ENCODE results near the gene CCDC80. TPM values are rescaled to one million over a fixed set of nuclear protein-coding genes. Genes with fewer than 3 reads are reported as not detected.

The CCDC80 gene
- total RNA-seq, 2 donors from 2014 or later, result 94.4 to 206 TPM

- TF ChIP-seq CTCF (IDR thresholded peaks at IDR 0.05), result no peak
- no peaks in the 10 kb centered on the region for H3K4me1 ChIP-seq
- no peak overlapping the region for H3K4me3 ChIP-seq
- DNase-seq (ENCODE audit: low spot score), result no peak
- H3K36me3 ChIP-seq, result no peaks in the 10 kb centered on the region
- H3K27me3 ChIP-seq, result no peaks in the 10 kb centered on the region
- no peaks in the 10 kb centered on the region for H3K9me3 ChIP-seq
- H3K27ac ChIP-seq, result no peak overlapping the region
These were observed 40.9 kb upstream of the CCDC80 start for GRCh38 chr3:112681822-112682325.

GRCh38 chr3:112676659-112677234 lies 35.8 kb upstream of the CCDC80 start:
- no peak for TF ChIP-seq CTCF (IDR thresholded peaks at IDR 0.05)
- DNase-seq (ENCODE audit: low spot score), result peak; percentile 85
- H3K4me3 ChIP-seq, result no peak overlapping the region
- H3K27me3 ChIP-seq, result no peaks in the 10 kb centered on the region
- no peaks in the 10 kb centered on the region for H3K36me3 ChIP-seq
- peaks cover 0 to 4% of the 10 kb centered on the region in 2 donors for H3K4me1 ChIP-seq
- H3K9me3 ChIP-seq, result no peaks in the 10 kb centered on the region
- H3K27ac ChIP-seq, result peak overlapping the region in 1 of 2 donors; percentile 22

GRCh38 chr3:112675943-112676535 lies 35.1 kb upstream of the CCDC80 start:
- H3K27ac ChIP-seq, result peak overlapping the region in 1 of 2 donors; percentile 22
- peaks cover 0 to 4% of the 10 kb centered on the region in 2 donors for H3K4me1 ChIP-seq
- H3K4me3 ChIP-seq, result no peak overlapping the region
- H3K36me3 ChIP-seq, result no peaks in the 10 kb centered on the region
- no peak for DNase-seq (ENCODE audit: low spot score)
- TF ChIP-seq CTCF (IDR thresholded peaks at IDR 0.05), result no peak
- no peaks in the 10 kb centered on the region for H3K27me3 ChIP-seq
- H3K9me3 ChIP-seq, result no peaks in the 10 kb centered on the region

- Histone ChIP-seq H3K27me3 (no peaks in the 10 kb centered on the region), H3K27ac (no peak overlapping the region), H3K4me1 (peaks cover 0 to 4% of the 10 kb centered on the region in 2 donors), H3K36me3 (no peaks in the 10 kb centered on the region), H3K9me3 (no peaks in the 10 kb centered on the region), H3K4me3 (no peak overlapping the region)
- TF ChIP-seq CTCF (IDR thresholded peaks at IDR 0.05), result no peak
- DNase-seq (ENCODE audit: low spot score), result no peak
These were observed 34.4 kb upstream of the CCDC80 start for GRCh38 chr3:112675349-112675748.

GRCh38 chr3:112672716-112673541 lies 32.0 kb upstream of the CCDC80 start:
- H3K36me3 ChIP-seq, result no peaks in the 10 kb centered on the region
- no peak for DNase-seq (ENCODE audit: low spot score)
- H3K4me1 ChIP-seq, result peaks cover 0 to 4% of the 10 kb centered on the region in 2 donors
- no peaks in the 10 kb centered on the region for H3K9me3 ChIP-seq
- no peaks in the 10 kb centered on the region for H3K27me3 ChIP-seq
- no peak overlapping the region for H3K27ac ChIP-seq
- no peak overlapping the region for H3K4me3 ChIP-seq
- no peak for TF ChIP-seq CTCF (IDR thresholded peaks at IDR 0.05)
